Endothelial cell of umbilical vein (primary cell): ENCODE results near the gene PBXIP1. TPM values are rescaled to one million over a fixed set of nuclear protein-coding genes. Genes with fewer than 3 reads are reported as not detected.

Experiments
- BruUV-seq: library from RNA; stranded (reverse); fragments of 400-500 nt; replicated peaks from 2 replicates; lab custom pipeline; 2021; lab: Mats Ljungman, UMichigan
- CTCF ChIA-PET: fragments of 300-600, 350-600 bp; sonication (Branson Sonifier 250); formaldehyde crosslinking; loops from one replicate; lab custom pipeline; 2021; ENCODE audit warnings: antibody characterized with exemption, inconsistent platforms; lab: Charles Lee
- POLR2A ChIA-PET: fragments of 300-600, 350-600 bp; sonication (Branson Sonifier 250); formaldehyde crosslinking; loops from one replicate; lab custom pipeline; 2021; ENCODE audit warnings: antibody characterized with exemption, inconsistent platforms; lab: Charles Lee
- DNase-seq: peaks from one replicate; pipeline ENCODE4 v3.0.0-alpha.2; 2011; ENCODE audit warnings: low read depth, low spot score
- FAIRE-seq: peaks from 2 replicates; lab custom pipeline; 2011; peaks lifted over from hg19 to GRCh38; lab: Jason Lieb, UNC
- H2AFZ ChIP-seq: 2 replicates; pipeline ENCODE4 v1.6.0; 2012; ENCODE audit warnings: low read depth, low read length, control low read depth, inconsistent platforms
- H3K27ac ChIP-seq: 2 replicates; pipeline ENCODE4 v1.5.1; 2011; ENCODE audit warnings: low read depth, mild to moderate bottlenecking, control low read depth, low read length, moderate library complexity; ENCODE audit not compliant: insufficient read depth
- H3K27me3 ChIP-seq, 2 experiments: 2 replicates each; pipeline versions ENCODE4 v1.6.0 to v1.6.1; 2011; ENCODE audit warnings: low read length in 2 of 2, mixed read lengths in 1 of 2; ENCODE audit not compliant: control insufficient read depth in 2 of 2, insufficient read depth in 2 of 2
- H3K36me3 ChIP-seq, 2 experiments: 2 replicates in 1 of 2; 3 replicates in 1 of 2; pipeline ENCODE4 v1.5.1; 2011; ENCODE audit warnings: low read length in 2 of 2, mild to moderate bottlenecking in 1 of 2, moderate library complexity in 1 of 2; ENCODE audit not compliant: control insufficient read depth in 2 of 2, insufficient read depth in 2 of 2; ENCODE audit errors: extremely low read depth in 1 of 2
- H3K4me1 ChIP-seq: 3 replicates; pipeline ENCODE4 v1.5.1; 2011; ENCODE audit warnings: mild to moderate bottlenecking, low read length; ENCODE audit not compliant: control insufficient read depth, insufficient read depth; ENCODE audit errors: extremely low read depth
- H3K4me2 ChIP-seq: 2 replicates; pipeline ENCODE4 v1.6.1; 2011; ENCODE audit warnings: low read length, control low read depth, mixed read lengths; ENCODE audit not compliant: insufficient read depth
- H3K4me3 ChIP-seq, 3 experiments: fragments of 200-600 bp in 1 of 3; sonication (generic), shearing (Covaris generic) in 1 of 3; replicated peaks in 1 of 3; 2 replicates each; pipeline ENCODE4 v1.5.1; 2011 to 2016; ENCODE audit warnings: control low read depth in 3 of 3, low read length in 3 of 3, mild to moderate bottlenecking in 2 of 3, inconsistent platforms in 1 of 3, low read depth in 1 of 3, moderate library complexity in 1 of 3; ENCODE audit not compliant: insufficient read depth in 1 of 3
- H3K79me2 ChIP-seq: 2 replicates; pipeline ENCODE4 v1.6.0; 2012; ENCODE audit warnings: low read length, inconsistent platforms; ENCODE audit not compliant: control insufficient read depth, insufficient read depth
- H3K9ac ChIP-seq: replicated peaks from 2 replicates; pipeline ENCODE3; 2011; ENCODE audit warnings: low read length, control low read depth; ENCODE audit not compliant: insufficient read depth; ENCODE audit errors: extremely low read depth
- H3K9me1 ChIP-seq: replicated peaks from 3 replicates; pipeline ENCODE4 v1.6.0; 2011; ENCODE audit warnings: mild to moderate bottlenecking, low read length; ENCODE audit not compliant: control insufficient read depth, insufficient read depth; ENCODE audit errors: extremely low read depth
- H3K9me3 ChIP-seq: replicated peaks from 2 replicates; pipeline ENCODE4 v1.5.1; 2012; ENCODE audit warnings: low read length, inconsistent platforms; ENCODE audit not compliant: control insufficient read depth, insufficient read depth
- H4K20me1 ChIP-seq: replicated peaks from 2 replicates; pipeline ENCODE3; 2011; ENCODE audit warnings: mild to moderate bottlenecking, low read length; ENCODE audit not compliant: control insufficient read depth, insufficient read depth; ENCODE audit errors: extremely low read depth
- EZH2 ChIP-seq: IDR thresholded peaks from 2 replicates; pipeline ENCODE4 v1.6.1; 2012; ENCODE audit warnings: borderline replicate concordance, low read depth, mild to moderate bottlenecking, moderate library complexity, low read length, inconsistent platforms; ENCODE audit not compliant: severe bottlenecking
- FOS ChIP-seq: IDR thresholded peaks from 2 replicates; pipeline ENCODE4 v1.6.1; 2011; ENCODE audit warnings: mild to moderate bottlenecking, low read length, moderate library complexity, borderline replicate concordance; ENCODE audit not compliant: insufficient read depth
- GATA2 ChIP-seq: IDR thresholded peaks from 2 replicates; pipeline ENCODE4 v1.7.0; 2011; ENCODE audit warnings: low read depth, mild to moderate bottlenecking, moderate library complexity, mixed read lengths, low read length; ENCODE audit not compliant: insufficient read length, insufficient read depth
- JUN ChIP-seq: IDR thresholded peaks from 2 replicates; pipeline ENCODE4 v1.6.1; 2011; ENCODE audit warnings: borderline replicate concordance, low read depth; ENCODE audit not compliant: insufficient read length, insufficient read depth
- MYC ChIP-seq: IDR thresholded peaks from one replicate; pipeline ENCODE4 v1.6.1; 2011; ENCODE audit warnings: mild to moderate bottlenecking, low read depth, low read length
- POLR2A ChIP-seq: IDR thresholded peaks from 2 replicates; pipeline ENCODE4 v1.6.1; 2012; ENCODE audit warnings: low read depth, mild to moderate bottlenecking, control low read depth, low read length
- POLR2AphosphoS5 ChIP-seq: IDR thresholded peaks from 2 replicates; pipeline ENCODE4 v1.6.1; 2012; ENCODE audit warnings: low read depth, mild to moderate bottlenecking, control low read depth, low read length, moderate library complexity; ENCODE audit not compliant: insufficient read depth
- dilution Hi-C: fragments of 300-500 bp; cut with MboI; formaldehyde crosslinking; loops from one replicate; pipeline ENCODE4 v1.15.0; 2019; ENCODE audit warnings: low sequenced_read_pairs; ENCODE audit not compliant: extremely low pct_ligation_motif_present
- intact Hi-C: fragments of 100-400 bp; cut with micrococcal nuclease; formaldehyde crosslinking; loops from one replicate; pipeline ENCODE4 v1.10.0; 2022
- polyA plus RNA-seq, 4 experiments: library from polyadenylated mRNA; depleted of rRNA in 3 of 4; stranded (reverse) in 3 of 4; unstranded in 1 of 4; fragments of >200 nt; gene quantifications; 2 replicates each; pipeline versions ENCODE4 v1.2.1 to v1.2.3, GENCODE V29; 2011 to 2012; ENCODE audit warnings: missing spikeins in 1 of 4
- total RNA-seq: library from RNA; stranded (reverse); gene quantifications from 2 replicates; pipeline ENCODE4 v1.2.3, GENCODE V29; 2021
- TF ChIP-seq, protein P1 (sequence below), 2 donors: IDR thresholded peaks; 1 replicate in 1 of 2; 2 replicates in 1 of 2; pipeline ENCODE4 v1.5.1; 2011; ENCODE audit warnings: low read length in 2 of 2, mild to moderate bottlenecking in 2 of 2, moderate library complexity in 2 of 2, control low read depth in 1 of 2, inconsistent platforms in 1 of 2, low read depth in 1 of 2; ENCODE audit not compliant: insufficient read depth in 1 of 2; ENCODE audit errors: extremely low read depth in 1 of 2
- TF ChIP-seq, protein P2 (sequence below): IDR thresholded peaks from 2 replicates; pipeline ENCODE4 v1.6.1; 2011; ENCODE audit not compliant: insufficient read depth, insufficient read length

Gene PBXIP1
- total and polyA plus RNA-seq, 2 donors (not counting 3 experiments of a cell fraction or from before 2014, with no cell fraction given): 49.4 to 54.7 TPM

GRCh38 chr1:154969860-154970452, 14.1 kb upstream of the PBXIP1 start:
- Histone ChIP-seq H3K4me1 (peaks cover 66% of the 10 kb centered on the region), H3K27me3 (no peaks in the 10 kb centered on the region), H3K9ac (peak overlapping the region; percentile 57), H3K36me3 (peaks cover 13 to 20% of the 10 kb centered on the region in 2 experiments), H3K27ac (peak overlapping the region; percentile 99), H3K9me1 (no peaks in the 10 kb centered on the region), H2AFZ (no peak overlapping the region), H3K4me2 (peak overlapping the region; percentile 80), H4K20me1 (no peaks in the 10 kb centered on the region), H3K9me3 (no peaks in the 10 kb centered on the region), H3K4me3 (peak overlapping the region; percentile 64 to 78 (median 70)), H3K79me2 (peaks cover 53% of the 10 kb centered on the region)
- no peak for DNase-seq
- CTCF ChIA-PET: interaction anchor here (1.0 to 8.5 kb wide), 9 partner anchors 9 to 115 kb away, joined by 3 to 81 read pairs (median 17); partner anchors contain the start of genes ADAM15, LENEP, PBXIP1 and PYGO2
- BruUV-seq: TSS peak; percentile 1
- TF ChIP-seq GATA2 (no peak), POLR2AphosphoS5 (peak; percentile 49), FOS (no peak), EZH2 (no peak), POLR2A (peak; percentile 63), JUN (no peak), MYC (no peak)
- TF ChIP-seq, protein P1, sequence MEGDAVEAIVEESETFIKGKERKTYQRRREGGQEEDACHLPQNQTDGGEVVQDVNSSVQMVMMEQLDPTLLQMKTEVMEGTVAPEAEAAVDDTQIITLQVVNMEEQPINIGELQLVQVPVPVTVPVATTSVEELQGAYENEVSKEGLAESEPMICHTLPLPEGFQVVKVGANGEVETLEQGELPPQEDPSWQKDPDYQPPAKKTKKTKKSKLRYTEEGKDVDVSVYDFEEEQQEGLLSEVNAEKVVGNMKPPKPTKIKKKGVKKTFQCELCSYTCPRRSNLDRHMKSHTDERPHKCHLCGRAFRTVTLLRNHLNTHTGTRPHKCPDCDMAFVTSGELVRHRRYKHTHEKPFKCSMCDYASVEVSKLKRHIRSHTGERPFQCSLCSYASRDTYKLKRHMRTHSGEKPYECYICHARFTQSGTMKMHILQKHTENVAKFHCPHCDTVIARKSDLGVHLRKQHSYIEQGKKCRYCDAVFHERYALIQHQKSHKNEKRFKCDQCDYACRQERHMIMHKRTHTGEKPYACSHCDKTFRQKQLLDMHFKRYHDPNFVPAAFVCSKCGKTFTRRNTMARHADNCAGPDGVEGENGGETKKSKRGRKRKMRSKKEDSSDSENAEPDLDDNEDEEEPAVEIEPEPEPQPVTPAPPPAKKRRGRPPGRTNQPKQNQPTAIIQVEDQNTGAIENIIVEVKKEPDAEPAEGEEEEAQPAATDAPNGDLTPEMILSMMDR (IDR thresholded peaks at IDR 0.05; ENCODE audit: extremely low read depth in 1 of 2, insufficient read depth in 1 of 2, low read depth in 1 of 2, low read length in 2 of 2): no peak
- TF ChIP-seq, protein P2, sequence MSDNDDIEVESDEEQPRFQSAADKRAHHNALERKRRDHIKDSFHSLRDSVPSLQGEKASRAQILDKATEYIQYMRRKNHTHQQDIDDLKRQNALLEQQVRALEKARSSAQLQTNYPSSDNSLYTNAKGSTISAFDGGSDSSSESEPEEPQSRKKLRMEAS: no peak
- POLR2A ChIA-PET: interaction anchor here (0.9 to 1.6 kb wide), 3 partner anchors 9 to 24 kb away, joined by 3 to 10 read pairs (median 4); partner anchors contain the start of gene PYGO2
- intact Hi-C loops: loop anchor here (1.0 to 10.0 kb wide), 3 partner anchors 9 to 485 kb away; partner anchors contain the start of genes EFNA1 and PYGO2
- dilution Hi-C loops: no loop called here
- no peak for FAIRE-seq
